ENCODE measurements around the gene PHLDB1. TPM values are rescaled to one million over a fixed set of nuclear protein-coding genes. Genes with fewer than 3 reads are reported as not detected.

Gene PHLDB1
- total and polyA plus RNA-seq, 2 donors (not counting 3 experiments of a cell fraction or from before 2014, with no cell fraction given), result 99.7 to 183 TPM

- FAIRE-seq (peak; percentile 71), DNase-seq (ENCODE audit: low read depth, low spot score) (peak; percentile 21)
- ChIA-PET CTCF (interaction anchor here (0.6 to 6.7 kb wide), 19 partner anchors 10 to 300 kb away, joined by 3 to 65 read pairs (median 4); partner anchors contain the start of genes DDX6 and PHLDB1), POLR2A (no interaction called here)
- Histone ChIP-seq H2AFZ (ENCODE audit: low read depth, low read length) (no peak overlapping the region), H3K9me1 (replicated peaks; ENCODE audit: control insufficient read depth, extremely low read depth, insufficient read depth, low read length) (no peaks in the 10 kb centered on the region), H3K79me2 (ENCODE audit: control insufficient read depth, insufficient read depth, low read length) (no peaks in the 10 kb centered on the region), H3K9me3 (replicated peaks; ENCODE audit: control insufficient read depth, insufficient read depth, low read length) (no peaks in the 10 kb centered on the region), H3K27ac (ENCODE audit: insufficient read depth, low read depth, low read length) (peak overlapping the region; percentile 18), H3K9ac (replicated peaks; ENCODE audit: extremely low read depth, insufficient read depth, low read length) (no peak overlapping the region), H3K27me3 (ENCODE audit: control insufficient read depth in 2 of 2, insufficient read depth in 2 of 2, low read length in 2 of 2) (peaks cover 0 to 2% of the 10 kb centered on the region in 2 experiments), H3K4me3 (replicated peaks in 1 of 3; ENCODE audit: insufficient read depth in 1 of 3, low read depth in 1 of 3, low read length in 3 of 3) (no peak overlapping the region), H3K4me2 (ENCODE audit: insufficient read depth, low read length) (no peak overlapping the region), H3K36me3 (ENCODE audit: control insufficient read depth in 2 of 2, extremely low read depth in 1 of 2, insufficient read depth in 2 of 2, low read length in 2 of 2) (peaks cover 8 to 31% of the 10 kb centered on the region in 2 experiments), H3K4me1 (ENCODE audit: control insufficient read depth, extremely low read depth, insufficient read depth, low read length) (peaks cover 6% of the 10 kb centered on the region), H4K20me1 (replicated peaks; ENCODE audit: control insufficient read depth, extremely low read depth, insufficient read depth, low read length) (no peaks in the 10 kb centered on the region)
- dilution Hi-C loops (cut with MboI; ENCODE audit: extremely low pct_ligation_motif_present, low sequenced_read_pairs), result no loop called here
- TF ChIP-seq GATA2 (IDR thresholded peaks at IDR 0.05; ENCODE audit: insufficient read depth, insufficient read length, low read depth, low read length) (no peak), EZH2 (IDR thresholded peaks at IDR 0.05; ENCODE audit: borderline replicate concordance, low read depth, low read length, severe bottlenecking) (no peak), FOS (IDR thresholded peaks at IDR 0.05; ENCODE audit: borderline replicate concordance, insufficient read depth, low read length) (no peak), CTCF (IDR thresholded peaks at IDR 0.05; ENCODE audit: extremely low read depth in 1 of 2, insufficient read depth in 1 of 2, low read depth in 1 of 2, low read length in 2 of 2) (peak in 1 of 2 donors; percentile 40), MAX (IDR thresholded peaks at IDR 0.05; ENCODE audit: insufficient read depth, insufficient read length) (no peak), JUN (IDR thresholded peaks at IDR 0.05; ENCODE audit: borderline replicate concordance, insufficient read depth, insufficient read length, low read depth) (no peak), POLR2A (IDR thresholded peaks at IDR 0.05; ENCODE audit: low read depth, low read length) (no peak), POLR2AphosphoS5 (IDR thresholded peaks at IDR 0.05; ENCODE audit: insufficient read depth, low read depth, low read length) (peak; percentile 49), MYC (IDR thresholded peaks at IDR 0.05; ENCODE audit: low read depth, low read length) (no peak)
- BruUV-seq (replicated peaks), result no TSS peak
- intact Hi-C loops (cut with micrococcal nuclease), result loop anchor here (1.0 kb wide), 5 partner anchors 32 to 298 kb away; partner anchors contain the start of genes DDX6, PHLDB1 and UPK2
These were observed 51.3 kb downstream of the PHLDB1 start for GRCh38 chr11:118658429-118659313.
